Thoracic aorta (tissue), 2 donors: ENCODE results near the gene CHRDL2. TPM values are rescaled to one million over a fixed set of nuclear protein-coding genes. Genes with fewer than 3 reads are reported as not detected.
"Not testable (repeated sequence)": the region's sequence is repeated elsewhere in the genome, so short reads cannot be mapped to it uniquely, and the experiment has no call there.

Experiments
- ATAC-seq: fragments of 150-250 bp; one replicate; pipeline ENCODE4 v1.8.0; 2017; ENCODE audit warnings: low read depth; ENCODE audit not compliant: insufficient number of reproducible peaks, low FRiP score
- DNase-seq: peaks from one replicate; pipeline ENCODE4 v3.0.0-alpha.2; 2020; ENCODE audit warnings: low spot score
- H3K27ac ChIP-seq, 2 donors: fragments of 200-600 bp; sonication (generic); 1 replicate in 1 of 2; 2 replicates in 1 of 2; pipeline ENCODE4 v1.5.1; 2016; ENCODE audit warnings: mild to moderate bottlenecking in 2 of 2, moderate library complexity in 2 of 2
- H3K27me3 ChIP-seq: fragments of 200-600 bp; sonication (generic); replicated peaks from 2 replicates; pipeline ENCODE4 v1.6.0; 2016; ENCODE audit warnings: mild to moderate bottlenecking; ENCODE audit not compliant: insufficient read depth
- H3K36me3 ChIP-seq: fragments of 200-600 bp; sonication (generic); one replicate; pipeline ENCODE4 v1.5.1; 2016
- H3K4me1 ChIP-seq, 2 donors: fragments of 200-600 bp; sonication (generic); 1 replicate in 1 of 2; 2 replicates in 1 of 2; pipeline versions ENCODE4 v1.5.1 to v1.6.0; 2016; ENCODE audit warnings: low read depth in 2 of 2, mild to moderate bottlenecking in 1 of 2; ENCODE audit not compliant: control insufficient read depth in 1 of 2
- H3K4me3 ChIP-seq: fragments of 200-600 bp; sonication (generic); 2 replicates; pipeline ENCODE4 v1.5.1; 2016; ENCODE audit warnings: mild to moderate bottlenecking
- H3K9me3 ChIP-seq: fragments of 200-600 bp; sonication (generic); 2 replicates; pipeline ENCODE4 v1.5.1; 2016
- total RNA-seq, 2 donors: library from RNA; depleted of rRNA; stranded (reverse); fragments of >200 nt; gene quantifications; one replicate each; pipeline versions ENCODE4 v1.1.0 to v1.2.3, GENCODE V29; 2016
- TF ChIP-seq, protein P1 (sequence below): fragments of 200-600 bp; sonication (generic); IDR thresholded peaks from one replicate; pipeline ENCODE4 v1.5.1; 2019; ENCODE audit warnings: antibody characterized with exemption

CHRDL2 gene
- total RNA-seq, 2 donors from 2014 or later: 1.9 TPM; not detected in 1

DNA sequence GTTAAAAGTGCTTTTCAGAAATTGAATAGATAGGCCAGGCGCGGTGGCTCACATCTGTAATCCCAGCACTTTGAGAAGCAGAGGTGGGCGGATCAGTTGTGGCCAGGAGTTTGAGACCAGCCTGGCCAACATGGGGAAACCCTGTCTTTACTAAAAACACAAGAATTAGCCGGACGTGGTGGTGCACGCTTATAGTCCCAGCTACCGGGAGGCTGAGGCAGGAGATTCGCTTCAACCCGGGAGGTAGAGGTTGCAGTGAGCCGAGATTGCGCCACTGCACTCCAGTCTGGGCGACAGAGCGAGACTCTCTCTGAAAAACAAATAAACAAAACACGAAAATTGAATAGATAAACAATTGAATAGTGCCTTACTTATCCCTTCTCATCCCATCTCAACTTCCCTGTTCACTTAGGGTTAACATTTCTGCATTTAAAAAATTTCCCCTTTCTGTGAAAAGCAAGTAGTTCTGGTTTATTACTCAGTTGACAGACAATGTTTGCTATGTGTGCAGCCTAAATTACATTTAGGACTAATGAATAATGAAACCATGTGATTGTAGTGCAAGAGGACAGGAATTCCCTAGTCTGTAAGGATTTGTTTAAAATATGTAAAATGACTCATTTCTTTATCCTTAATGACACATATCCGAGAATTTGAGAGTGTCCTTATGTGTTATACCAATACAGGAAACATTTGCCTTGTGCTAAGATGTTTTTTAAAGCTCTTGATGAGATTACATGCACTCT lies 23.5 kb upstream of the CHRDL2 start:
- H3K27ac ChIP-seq: no peak overlapping the region
- H3K9me3 ChIP-seq: no peaks in the 10 kb centered on the region
- no peaks in the 10 kb centered on the region for H3K36me3 ChIP-seq
- no peak for DNase-seq
- ATAC-seq: no peak
- TF ChIP-seq, protein P1, sequence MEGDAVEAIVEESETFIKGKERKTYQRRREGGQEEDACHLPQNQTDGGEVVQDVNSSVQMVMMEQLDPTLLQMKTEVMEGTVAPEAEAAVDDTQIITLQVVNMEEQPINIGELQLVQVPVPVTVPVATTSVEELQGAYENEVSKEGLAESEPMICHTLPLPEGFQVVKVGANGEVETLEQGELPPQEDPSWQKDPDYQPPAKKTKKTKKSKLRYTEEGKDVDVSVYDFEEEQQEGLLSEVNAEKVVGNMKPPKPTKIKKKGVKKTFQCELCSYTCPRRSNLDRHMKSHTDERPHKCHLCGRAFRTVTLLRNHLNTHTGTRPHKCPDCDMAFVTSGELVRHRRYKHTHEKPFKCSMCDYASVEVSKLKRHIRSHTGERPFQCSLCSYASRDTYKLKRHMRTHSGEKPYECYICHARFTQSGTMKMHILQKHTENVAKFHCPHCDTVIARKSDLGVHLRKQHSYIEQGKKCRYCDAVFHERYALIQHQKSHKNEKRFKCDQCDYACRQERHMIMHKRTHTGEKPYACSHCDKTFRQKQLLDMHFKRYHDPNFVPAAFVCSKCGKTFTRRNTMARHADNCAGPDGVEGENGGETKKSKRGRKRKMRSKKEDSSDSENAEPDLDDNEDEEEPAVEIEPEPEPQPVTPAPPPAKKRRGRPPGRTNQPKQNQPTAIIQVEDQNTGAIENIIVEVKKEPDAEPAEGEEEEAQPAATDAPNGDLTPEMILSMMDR: no peak
- peaks cover 17 to 19% of the 10 kb centered on the region in 2 donors for H3K4me1 ChIP-seq
- no peaks in the 10 kb centered on the region for H3K27me3 ChIP-seq
- H3K4me3 ChIP-seq: no peak overlapping the region

DNA sequence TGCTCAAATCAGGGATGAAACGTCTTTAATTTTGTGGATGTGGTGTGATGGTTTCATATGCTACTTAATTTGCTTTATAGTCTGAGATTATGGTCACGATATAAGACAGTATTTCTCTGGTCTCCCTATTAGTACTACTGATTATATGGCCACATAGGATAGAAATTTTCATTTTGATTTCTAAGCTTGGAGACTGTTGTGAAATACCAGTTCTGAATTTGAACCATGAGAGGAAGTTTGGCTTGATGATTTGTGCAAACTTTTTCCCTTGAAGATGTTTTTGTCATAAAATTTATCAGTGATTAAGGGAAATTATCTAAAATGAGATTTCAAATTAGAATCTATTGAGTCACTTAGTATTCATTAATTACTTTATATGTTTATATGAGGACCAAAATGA lies 20.1 kb upstream of the CHRDL2 start:
- DNase-seq: no peak
- Histone ChIP-seq H3K4me3 (no peak overlapping the region), H3K27ac (no peak overlapping the region), H3K36me3 (no peaks in the 10 kb centered on the region), H3K9me3 (no peaks in the 10 kb centered on the region), H3K4me1 (peaks cover 21 to 31% of the 10 kb centered on the region in 2 donors), H3K27me3 (no peaks in the 10 kb centered on the region)
- TF ChIP-seq, protein P1: no peak
- no peak for ATAC-seq

DNA sequence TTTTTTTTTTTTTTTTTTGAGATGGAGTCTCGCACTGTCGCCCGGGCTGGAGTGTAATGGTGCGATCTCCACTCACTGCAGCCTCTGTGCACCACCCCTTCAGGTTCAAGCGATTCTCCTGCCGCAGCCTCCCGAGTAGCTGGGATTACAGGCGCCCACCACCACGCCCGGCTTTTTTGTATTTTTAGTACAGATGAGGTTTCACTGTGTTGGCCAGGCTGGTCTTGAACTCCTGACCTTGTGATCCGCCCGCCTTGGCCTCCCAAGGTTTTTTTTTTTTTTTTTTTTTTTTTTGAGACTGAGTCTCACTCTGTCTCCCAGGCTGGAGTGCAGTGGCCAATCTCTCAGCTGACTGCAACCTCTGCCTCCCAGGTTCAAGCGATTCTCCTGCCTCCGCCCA lies 19.4 kb upstream of the CHRDL2 start:
- not testable (repeated sequence) for H3K4me3 ChIP-seq, H3K27ac ChIP-seq, DNase-seq, ATAC-seq, H3K36me3 ChIP-seq, H3K9me3 ChIP-seq, H3K27me3 ChIP-seq
- peaks cover 21 to 31% of the 10 kb centered on the region in 2 donors for H3K4me1 ChIP-seq

DNA sequence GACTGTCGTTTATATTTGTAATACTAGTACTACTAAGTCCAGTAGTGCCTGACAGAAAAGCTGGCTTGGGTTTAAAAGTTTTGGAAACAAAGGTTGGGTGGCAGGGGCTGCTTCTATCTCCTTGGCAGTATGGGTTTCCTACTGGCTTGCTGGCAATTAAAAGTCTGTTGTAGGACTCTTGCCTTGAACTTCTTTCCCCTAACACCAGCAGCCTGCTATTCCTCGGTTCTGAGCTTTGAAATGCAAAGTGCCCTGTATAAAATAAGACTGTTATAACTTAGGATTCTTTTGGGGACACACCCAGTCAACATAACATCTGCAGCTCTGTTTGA lies 18.7 kb upstream of the CHRDL2 start:
- Histone ChIP-seq H3K4me1 (peaks cover 17 to 29% of the 10 kb centered on the region in 2 donors), H3K9me3 (no peaks in the 10 kb centered on the region), H3K27me3 (no peaks in the 10 kb centered on the region), H3K27ac (no peak overlapping the region), H3K4me3 (peak overlapping the region; percentile 84), H3K36me3 (no peaks in the 10 kb centered on the region)
- ATAC-seq (no peak), DNase-seq (no peak)
- TF ChIP-seq, protein P1: no peak

DNA sequence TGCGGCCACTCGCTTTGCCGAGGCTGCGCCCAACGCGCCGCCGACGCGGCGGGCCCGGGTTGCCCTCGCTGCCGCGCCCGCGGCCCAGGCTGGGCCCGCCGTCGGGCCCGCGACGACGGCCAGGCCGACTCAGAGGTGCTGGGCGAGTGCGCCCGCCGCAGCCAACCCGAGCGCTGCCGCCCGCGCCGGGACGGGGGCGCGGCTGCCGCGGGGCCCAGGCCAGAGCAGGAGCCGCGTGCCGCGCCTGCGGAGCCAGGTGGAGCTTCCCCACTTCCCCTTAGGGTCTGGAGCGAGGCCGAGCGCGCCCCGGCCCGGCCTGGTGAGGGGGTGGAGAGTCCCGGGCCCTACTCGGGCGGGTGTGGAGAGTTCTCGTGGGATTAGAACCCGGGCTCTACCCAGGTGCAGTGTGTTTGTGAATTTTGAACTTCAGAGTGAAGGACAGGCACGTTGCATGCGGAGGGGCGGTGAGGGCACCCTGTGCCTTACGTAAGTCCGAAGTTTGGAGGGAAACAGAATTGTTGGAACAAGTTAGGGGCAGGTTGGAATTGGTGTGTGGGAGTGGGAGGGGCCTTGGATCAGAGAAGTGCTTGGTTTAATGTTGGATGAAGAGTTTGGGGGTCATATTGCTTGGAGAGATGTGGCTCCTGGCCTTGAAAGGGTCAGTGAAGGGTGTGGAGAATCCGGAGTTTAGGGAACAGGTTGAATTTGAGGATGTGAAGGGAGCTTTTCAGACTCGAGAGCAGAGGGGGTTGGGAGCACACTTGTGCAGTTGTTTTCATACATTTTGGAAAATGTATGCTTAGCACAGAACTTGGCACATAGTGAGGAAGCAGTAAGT lies 18.1 kb upstream of the CHRDL2 start:
- H3K27ac ChIP-seq: peak overlapping the region; percentile 87 to 91
- peak overlapping the region; percentile 84 for H3K4me3 ChIP-seq
- DNase-seq (no peak), ATAC-seq (peak; percentile 13)
- TF ChIP-seq, protein P1: no peak
- no peaks in the 10 kb centered on the region for H3K27me3 ChIP-seq
- peaks cover 14 to 23% of the 10 kb centered on the region in 2 donors for H3K4me1 ChIP-seq
- H3K36me3 ChIP-seq: no peaks in the 10 kb centered on the region
- H3K9me3 ChIP-seq: no peaks in the 10 kb centered on the region
